HG03097 (cell line): ENCODE data around the gene CDK2.
A peak's percentile ranks its signal among the peaks of the same experiment; 100 is the strongest.
"Not testable (repeated sequence)": the region's sequence is repeated elsewhere in the genome, so short reads cannot be mapped to it uniquely, and the experiment has no call there.

ENCODE experiments used
- ATAC-seq: cut with Tn5 transposase; IDR thresholded peaks from one replicate; pipeline ENCODE4 v1.9.1; 2021; ENCODE audit not compliant: unreplicated experiment, low FRiP score

The CDK2 gene

GRCh38 chr12:55974308-55974730, 7.7 kb downstream of the CDK2 start:
- ATAC-seq, result no peak

- no peak for ATAC-seq
Observed at GRCh38 chr12:55978393-55978792, 11.8 kb downstream of the CDK2 start.

- no peak for ATAC-seq
Observed at GRCh38 chr12:55979069-55979468, 12.4 kb downstream of the CDK2 start.

GRCh38 chr12:55981882-55982281, 15.3 kb downstream of the CDK2 start:
- not testable (repeated sequence) for ATAC-seq

- ATAC-seq, result no peak
Observed at GRCh38 chr12:55982319-55982936, 15.8 kb downstream of the CDK2 start.

GRCh38 chr12:55983232-55983842, 16.7 kb downstream of the CDK2 start:
- ATAC-seq, result no peak

- ATAC-seq, result no peak
Observed at GRCh38 chr12:55984861-55985260, 18.2 kb downstream of the CDK2 start.

GRCh38 chr12:55985341-55985740, 18.7 kb downstream of the CDK2 start:
- ATAC-seq, result no peak

GRCh38 chr12:55985976-55986375, 19.3 kb downstream of the CDK2 start:
- not testable (repeated sequence) for ATAC-seq

GRCh38 chr12:55991110-55991509, 24.5 kb downstream of the CDK2 start:
- no peak for ATAC-seq

GRCh38 chr12:55993230-55993853, 26.7 kb downstream of the CDK2 start:
- ATAC-seq, result no peak

- ATAC-seq, result no peak
Observed at GRCh38 chr12:55995366-55995765, 28.7 kb downstream of the CDK2 start.

- no peak for ATAC-seq
Observed at GRCh38 chr12:55996201-55996714, 29.6 kb downstream of the CDK2 start.

GRCh38 chr12:55996715-55997534, 30.3 kb downstream of the CDK2 start, which contains the start of gene SUOX:
Gene SUOX, plus strand, starts transcription at chr12:55997276. Its CDS starts 4,946 bp downstream, at chr12:56002222.
- ATAC-seq, result peak; percentile 98

- no peak for ATAC-seq
Observed at GRCh38 chr12:55997535-55997859, 30.9 kb downstream of the CDK2 start.

- ATAC-seq, result not testable (repeated sequence)
Observed at GRCh38 chr12:55999522-55999921, 32.9 kb downstream of the CDK2 start.

- ATAC-seq, result not testable (repeated sequence)
Observed at GRCh38 chr12:55999999-56000540, 33.4 kb downstream of the CDK2 start.

- ATAC-seq, result no peak
Observed at GRCh38 chr12:56001487-56002100, 35.0 kb downstream of the CDK2 start.

GRCh38 chr12:56003376-56003775, 36.7 kb downstream of the CDK2 start:
- ATAC-seq, result not testable (repeated sequence)

- no peak for ATAC-seq
Observed at GRCh38 chr12:56004211-56004610, 37.6 kb downstream of the CDK2 start.
